GM19328 (cell line): ENCODE data around the gene CRYBG3.

ENCODE experiments used
- ATAC-seq: cut with Tn5 transposase; IDR thresholded peaks from one replicate; pipeline ENCODE4 v1.9.1; 2021; ENCODE audit warnings: mild to moderate bottlenecking, moderate library complexity; ENCODE audit not compliant: unreplicated experiment

CRYBG3 gene

DNA sequence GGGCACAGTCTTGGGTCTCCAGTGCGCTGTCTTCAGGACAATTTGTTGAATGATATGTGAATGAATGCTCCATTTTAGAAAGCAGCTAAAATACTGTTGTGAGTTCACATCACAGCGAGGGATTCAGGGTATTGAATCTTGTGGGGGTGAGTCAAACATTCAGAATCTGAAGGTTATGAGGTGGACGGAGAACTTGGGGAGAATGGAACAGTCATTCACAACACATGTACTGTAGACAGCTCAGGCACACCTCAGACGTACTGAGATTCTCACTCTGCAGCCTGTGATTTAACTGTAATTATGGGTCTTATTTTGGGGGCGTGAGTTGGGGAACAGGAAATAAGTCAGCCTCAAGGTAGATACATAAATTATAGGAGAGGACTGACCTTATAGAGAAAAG is 13.9 kb downstream of the CRYBG3 start:
- ATAC-seq, result no peak

DNA sequence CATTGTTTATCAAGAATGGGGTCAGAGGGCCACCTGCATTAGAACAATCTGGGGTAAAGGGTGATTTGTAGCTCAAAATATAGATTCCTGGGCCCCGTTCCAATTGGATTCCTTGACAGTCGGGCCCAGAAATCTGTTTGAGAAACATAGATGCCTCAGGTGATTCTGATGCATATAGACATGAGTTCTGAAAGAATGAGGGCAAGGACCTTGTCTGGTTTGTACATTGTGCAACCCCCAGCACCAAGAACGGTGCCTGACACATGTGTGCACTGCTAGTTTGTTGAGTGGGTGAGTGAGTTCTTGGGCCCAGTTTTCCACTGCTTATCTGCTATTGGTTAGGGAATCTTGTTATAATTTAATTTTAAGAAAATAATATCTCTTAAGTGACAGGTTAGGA is 16.6 kb downstream of the CRYBG3 start:
- no peak for ATAC-seq

DNA sequence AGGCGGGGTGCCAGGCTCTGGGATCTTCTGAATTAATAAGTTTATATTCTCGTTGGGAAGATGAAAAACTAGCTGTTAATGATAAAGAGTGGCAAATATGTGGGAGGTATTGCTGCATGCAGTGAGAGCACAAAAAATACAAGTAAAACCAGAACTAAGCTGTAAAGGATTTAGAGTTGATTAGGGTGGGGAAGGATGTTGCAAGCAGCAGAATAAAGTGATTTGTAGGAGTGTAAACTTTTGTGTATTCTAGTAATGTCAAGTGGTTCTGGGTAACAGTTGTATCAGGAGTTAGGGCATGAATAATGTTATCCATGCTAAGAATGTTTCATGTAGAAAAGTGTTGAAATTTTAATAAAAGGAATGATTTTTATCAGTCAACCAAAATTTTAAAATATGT is 18.1 kb downstream of the CRYBG3 start:
- ATAC-seq, result no peak

DNA sequence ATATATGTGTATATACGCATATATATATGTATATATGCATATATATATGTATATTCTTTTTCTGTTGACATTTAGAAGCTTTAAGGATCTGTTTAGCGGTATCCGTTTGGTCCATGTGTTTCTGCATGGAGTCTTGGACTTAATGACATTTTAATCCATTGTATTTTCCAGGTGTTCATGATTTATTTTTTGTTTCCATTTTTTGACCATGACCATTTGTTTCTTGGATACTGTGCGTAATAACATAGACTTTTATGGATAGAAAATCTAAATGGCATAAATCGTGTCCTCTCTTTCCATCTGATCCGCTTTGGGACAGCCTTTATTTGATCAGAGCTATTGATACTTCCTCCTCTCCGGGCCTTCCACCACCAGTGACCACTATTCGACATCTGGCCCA is 19.5 kb downstream of the CRYBG3 start:
- ATAC-seq, result no peak

DNA sequence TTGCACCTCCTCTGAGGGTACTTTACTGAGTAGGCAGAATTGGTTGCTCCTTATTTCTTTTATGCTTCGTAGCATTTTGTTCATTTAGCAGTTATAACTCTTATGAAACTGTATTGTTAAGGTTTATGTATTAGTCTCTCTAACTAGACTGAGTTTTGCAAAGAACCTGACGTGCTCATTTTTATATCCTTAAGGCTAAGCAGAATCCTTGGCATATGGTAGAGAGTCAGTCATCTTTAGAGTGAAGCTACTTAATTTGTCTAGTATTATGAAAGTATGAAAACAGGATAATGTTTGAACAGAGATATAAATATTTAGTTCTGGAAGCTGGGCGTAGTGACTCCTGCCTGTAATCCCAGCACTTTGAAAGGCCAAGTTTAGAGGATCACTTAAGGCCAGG is 20.1 kb downstream of the CRYBG3 start:
- no peak for ATAC-seq

DNA sequence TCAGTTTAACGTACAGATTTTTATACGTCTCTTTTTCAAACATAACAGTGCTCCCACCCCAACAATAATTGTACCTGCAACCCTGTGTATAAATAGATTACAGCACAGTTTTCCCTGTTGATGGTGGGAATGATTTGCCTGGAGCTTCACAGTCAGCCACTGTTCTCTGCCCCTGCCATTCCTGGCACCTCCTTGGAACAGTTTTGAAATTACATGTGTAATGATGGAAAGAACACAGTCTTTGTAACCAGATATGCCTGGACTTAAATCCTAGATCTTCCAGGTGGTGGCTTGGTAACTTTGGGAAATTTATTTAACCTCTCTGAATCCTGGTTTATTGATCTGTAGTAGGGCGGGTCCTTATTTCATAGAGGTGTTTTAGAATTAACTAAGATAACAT is 27.0 kb downstream of the CRYBG3 start:
- no peak for ATAC-seq

DNA sequence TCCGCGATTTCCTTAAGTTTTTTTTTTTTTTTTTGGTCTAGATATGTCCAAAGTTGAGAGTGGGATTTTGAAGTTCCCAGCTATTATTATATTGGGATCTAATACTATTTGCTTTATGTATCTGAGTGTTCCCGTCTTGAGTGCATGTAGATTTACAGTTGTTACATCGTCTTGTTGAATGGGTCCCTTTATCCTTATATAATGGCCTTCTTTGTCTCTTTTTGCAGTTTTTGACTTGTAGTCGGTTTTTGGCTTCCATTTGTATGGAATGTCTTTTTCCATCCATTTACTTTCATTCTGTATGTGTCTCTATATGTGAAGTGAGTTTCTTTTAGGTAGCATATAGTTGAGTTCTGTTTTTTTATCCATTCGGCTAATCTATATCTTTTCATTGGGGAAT is 35.6 kb downstream of the CRYBG3 start:
- no peak for ATAC-seq

DNA sequence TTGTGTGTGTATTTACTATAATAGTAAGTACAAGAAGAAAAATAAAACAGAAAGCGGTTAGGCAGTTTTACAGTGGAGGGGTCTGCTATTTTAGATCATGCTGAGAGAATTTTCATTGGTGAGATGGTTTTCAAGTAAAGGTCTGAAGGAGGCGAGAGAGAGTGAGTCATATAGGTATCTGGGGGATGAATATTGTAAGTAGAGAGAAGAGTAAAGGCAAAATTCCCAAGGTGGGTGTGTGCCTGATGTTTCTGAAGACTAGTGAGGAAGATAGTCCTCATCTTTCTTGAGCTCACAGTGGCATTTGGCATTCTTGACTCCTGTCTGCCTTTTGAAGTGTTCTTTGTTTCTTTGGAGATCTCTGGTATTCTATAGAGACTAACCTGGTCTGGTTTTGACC is 38.6 kb downstream of the CRYBG3 start:
- ATAC-seq, result no peak

DNA sequence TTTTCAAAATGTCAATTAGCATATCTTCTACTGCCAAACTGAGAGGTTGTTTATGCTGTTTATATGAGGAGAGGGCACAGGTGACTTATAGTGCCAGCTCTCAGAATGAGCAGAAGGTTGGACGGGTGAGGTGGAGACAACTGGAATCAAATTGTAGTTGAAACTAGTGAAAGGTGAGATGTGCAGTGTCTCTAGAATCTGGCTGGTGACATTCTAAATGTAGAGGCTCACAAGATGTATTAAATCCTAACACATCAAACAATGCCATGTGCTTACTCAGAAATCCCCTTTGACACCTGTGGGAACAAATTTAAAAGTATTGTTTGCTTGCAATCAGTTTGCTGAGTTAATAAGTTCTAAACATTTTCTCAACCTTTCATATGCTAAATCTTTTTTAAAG is 40.8 kb downstream of the CRYBG3 start:
- no peak for ATAC-seq

DNA sequence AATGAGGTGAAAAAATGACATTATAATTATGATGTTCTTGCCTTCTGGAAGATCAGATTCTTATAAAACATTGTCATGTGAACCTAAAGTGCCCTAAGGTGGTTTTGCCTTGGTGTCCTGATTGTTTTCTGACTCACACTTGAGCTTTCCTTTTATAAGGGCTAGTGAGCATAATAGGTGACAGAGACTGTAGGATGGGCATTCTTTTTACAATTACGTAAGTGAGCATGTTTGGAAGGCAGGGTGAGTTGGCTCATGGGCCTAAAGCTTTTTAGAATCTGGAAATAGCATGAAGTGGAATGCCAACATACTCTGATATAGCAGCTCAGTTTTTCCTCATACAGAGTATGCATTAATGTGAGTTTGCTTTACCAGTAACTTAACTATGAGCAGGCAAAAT is 41.2 kb downstream of the CRYBG3 start:
- no peak for ATAC-seq

DNA sequence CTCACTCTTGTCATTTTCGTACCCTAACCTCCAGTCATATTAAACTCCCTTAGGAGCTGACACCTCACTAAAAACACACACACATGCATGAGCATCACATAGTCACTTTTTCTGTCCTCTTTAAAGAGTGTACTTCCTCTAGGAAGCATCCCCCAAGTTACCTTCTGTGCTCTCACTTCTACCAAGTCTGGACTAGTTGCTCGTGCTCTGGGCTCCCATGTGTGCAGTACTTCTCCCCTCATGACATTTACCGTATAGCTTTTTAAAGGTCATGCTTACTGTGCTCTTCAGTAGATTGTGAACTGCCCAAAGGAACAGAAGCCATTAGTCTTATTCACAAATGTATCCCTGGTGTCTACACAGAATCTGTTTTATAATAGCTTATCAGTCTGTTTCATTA is 42.0 kb downstream of the CRYBG3 start:
- ATAC-seq, result no peak

DNA sequence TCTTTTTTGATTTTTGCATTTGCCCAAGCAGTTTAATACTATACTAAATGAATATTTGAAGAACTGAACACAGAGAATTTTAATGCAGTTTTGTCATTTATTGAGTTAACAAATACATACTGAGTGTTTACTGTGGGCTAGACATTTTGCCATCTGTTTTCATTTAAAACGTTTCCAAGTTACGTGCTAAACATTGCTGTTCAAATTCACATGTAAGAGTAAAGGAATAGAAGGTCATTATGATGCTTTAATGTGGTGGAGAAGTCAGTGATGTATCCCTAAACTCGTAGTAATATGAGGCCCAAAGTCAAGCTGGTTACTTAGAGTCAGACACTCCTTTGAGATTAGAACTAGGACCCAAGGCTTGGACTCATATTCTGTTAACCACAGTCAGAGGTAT is 49.4 kb downstream of the CRYBG3 start:
- no peak for ATAC-seq

DNA sequence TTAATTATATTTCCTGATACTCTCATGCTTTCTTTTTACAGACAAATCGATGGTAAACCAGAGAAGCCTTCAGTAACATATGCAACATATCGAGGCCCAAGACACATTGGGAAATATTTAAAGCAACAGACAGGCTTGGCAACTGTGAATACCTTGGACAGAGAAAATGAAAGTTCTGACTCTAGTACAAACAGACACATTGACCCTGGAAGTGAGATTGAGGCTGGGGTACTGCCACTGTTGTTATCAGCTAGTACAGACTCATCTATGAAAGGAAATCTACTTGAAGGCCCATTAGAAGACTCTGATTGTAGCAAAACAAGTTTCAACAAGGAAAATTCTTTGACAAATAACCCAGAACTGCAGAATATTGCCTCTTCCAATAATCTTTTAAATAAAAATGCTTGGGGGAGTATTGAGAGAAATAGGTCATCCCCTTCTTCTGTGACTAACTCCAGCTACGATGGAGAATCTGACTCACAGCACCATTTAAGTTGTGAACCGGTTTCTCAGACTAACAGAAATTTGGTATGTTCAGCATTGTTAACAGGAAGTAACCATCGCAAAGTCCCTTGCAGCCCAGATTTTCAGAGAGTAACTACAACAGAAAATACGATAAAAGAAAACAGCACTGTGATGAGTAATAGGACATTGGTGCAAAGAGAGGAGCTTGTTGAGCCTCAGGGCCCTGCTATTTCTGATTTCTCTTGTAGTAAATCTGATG is 50.2 kb downstream of the CRYBG3 start:
- no peak for ATAC-seq

DNA sequence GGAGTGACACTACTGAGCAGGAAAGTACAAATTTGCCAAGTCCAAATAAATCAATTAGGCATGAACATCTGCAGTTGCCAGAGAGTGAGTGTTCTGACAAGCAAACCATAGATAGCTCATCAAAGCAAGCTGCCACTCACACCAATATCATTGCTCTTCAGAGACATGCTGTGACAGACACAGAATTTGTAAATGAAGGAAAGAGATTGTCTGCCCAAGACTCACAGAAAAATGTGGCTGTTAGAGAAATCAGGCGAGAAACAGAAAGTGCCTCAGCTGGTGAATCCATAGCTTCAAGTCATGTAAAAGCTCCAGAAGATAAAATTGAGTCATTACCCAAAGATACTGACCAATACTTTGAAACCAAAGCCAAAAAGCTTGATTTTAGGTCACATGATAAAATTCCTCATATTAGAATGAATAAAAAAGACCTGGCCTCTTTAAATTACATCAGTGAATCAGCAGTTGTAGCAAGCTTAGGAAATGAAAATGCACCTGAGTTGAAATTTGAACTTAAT is 50.8 kb downstream of the CRYBG3 start:
- no peak for ATAC-seq

DNA sequence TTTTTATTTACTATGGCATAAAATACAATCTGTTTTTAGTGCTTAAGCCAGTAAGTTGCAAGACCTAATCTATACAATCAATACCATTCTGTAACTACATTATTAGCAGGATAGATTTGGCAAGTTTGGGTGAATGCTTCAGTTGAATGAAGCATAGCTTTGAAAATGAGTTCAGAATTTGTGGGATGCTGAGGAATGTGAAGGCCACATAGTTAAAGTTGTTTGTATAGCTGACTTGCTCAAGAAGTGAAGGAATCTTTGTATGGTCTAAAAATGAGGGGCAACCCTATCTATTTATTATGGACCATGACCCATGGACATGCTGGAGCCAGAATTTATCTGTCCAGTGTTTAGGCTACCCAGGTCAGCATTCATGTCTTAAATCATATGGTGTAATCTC is 58.5 kb downstream of the CRYBG3 start:
- ATAC-seq, result no peak

DNA sequence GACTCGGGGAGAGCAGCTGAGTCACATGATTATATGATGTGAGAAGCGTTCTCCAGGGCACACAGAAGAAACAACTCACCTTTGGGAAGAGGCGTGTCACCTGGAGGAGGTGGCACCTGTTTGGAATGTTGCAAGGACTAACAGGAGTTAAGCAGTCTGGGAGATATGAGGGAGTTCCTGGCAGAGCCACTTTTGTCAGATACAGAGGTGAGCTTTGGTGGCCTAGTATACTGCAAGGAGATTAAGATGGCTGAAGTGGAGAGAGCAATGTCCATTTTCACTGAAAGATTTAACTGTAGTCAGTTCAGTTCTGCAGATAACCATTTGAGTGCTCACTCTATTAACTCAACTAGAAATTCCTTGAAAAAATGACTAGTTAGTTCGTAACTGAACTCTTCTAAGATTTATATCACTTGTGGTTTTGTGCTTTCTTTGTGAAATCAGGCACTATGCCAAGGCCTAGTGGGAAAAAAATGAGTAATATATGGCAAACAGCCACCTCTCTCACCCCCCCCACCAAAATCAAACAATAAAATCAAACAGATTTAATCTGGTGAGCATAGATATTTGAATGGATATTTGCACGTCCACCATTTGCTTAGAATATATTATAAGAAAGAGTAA is 61.3 kb downstream of the CRYBG3 start:
- no peak for ATAC-seq

DNA sequence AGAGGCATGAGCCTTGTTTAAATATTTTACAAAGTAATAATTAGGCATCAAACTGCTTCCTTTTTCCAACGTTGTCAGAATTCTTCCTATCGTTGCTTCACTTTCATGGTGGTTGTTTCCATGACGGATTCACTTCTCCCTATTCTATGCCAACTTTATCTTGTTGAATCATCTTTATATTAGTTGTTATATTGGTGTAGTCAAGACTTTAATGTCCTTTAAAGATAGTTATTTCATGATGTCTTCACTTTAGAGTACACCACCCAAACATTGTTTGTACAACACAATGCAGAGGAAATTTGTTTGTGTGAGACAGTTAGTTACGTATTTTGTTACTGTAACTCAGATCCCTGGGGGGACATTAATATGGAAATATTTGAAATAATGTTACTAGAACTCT is 61.9 kb downstream of the CRYBG3 start:
- no peak for ATAC-seq

DNA sequence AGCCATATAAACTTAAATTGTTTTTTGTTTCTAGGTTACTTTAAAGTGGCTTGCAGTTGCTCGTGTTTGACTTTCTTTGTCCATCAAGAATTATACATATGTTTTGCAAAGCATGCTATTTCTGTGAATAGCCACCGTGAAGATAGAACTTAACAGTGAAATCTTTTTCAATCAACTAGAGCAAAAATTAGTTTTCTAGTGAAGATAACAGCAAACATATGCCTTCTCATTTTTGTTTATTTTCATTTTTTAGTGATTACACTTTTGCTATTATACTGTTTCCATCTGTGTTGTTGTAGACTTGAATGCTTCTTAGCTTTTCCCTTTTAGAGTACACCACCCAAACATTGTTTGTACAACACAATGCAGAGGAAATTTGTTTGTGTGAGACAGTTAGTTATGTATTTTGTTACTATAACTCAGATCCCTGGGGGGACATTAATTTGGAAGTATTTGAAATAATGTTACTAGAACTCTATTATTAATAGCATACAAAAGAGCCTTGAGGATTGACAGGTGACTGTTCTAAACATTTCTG is 62.8 kb downstream of the CRYBG3 start:
- ATAC-seq, result no peak

DNA sequence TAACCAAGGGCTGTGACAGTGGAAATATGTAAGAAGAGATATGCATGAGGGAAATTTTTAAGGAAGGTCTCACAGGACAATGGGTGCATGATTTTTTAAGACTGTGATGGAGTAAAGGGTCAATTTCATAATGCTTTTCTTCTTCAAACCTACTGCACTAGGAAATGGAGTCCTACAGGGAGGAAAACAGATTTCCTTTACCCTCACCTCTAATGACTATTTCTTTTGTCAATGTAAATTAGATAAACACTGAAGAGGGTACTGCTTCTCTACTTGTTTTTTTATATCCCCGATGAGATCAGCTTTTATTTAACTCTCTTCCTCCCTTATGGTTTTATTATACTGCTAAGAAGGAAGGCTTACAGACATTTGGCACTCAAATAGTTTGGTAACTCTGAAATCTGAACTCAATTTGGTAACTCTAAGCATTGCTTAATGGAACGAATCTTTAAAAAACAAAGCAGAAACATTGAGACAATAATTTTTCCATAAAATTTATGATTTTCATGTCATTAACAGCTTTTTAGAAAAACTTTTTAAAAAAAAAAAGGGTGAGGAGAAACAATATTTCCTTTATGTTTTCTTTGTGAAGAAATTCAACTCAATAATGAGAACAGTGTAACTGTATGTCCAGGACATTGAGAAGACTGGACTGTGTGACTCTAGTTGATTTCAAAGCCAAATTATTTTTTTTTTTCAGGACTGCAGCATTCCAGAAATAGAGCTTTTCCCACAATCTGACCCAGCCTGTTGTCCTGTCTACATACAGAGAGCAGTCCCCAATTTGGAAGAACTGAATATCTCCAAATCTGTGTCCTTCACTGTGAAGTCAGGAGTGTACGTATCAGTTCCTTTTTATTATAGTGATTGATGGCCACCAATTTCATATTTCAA is 64.4 kb downstream of the CRYBG3 start:
- ATAC-seq, result no peak

DNA sequence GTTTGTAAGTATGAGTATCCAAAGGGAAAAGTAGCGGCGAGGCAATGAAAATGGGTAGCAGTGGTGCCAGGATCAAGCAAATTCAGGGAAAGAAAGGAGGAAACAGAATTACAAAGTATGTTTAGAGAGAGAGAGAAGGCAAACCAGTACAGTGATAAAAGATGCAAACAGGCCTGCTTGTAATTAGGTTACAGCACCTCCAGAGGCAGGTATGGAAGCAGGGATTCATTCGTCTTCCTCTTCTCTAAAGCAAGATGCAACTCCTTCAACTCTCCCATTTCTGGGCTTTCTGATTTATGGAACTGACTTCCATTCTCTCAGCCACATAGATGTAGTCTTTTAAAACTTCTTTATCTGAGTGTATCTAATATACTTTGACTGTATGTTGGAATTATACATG is 68.0 kb downstream of the CRYBG3 start:
- no peak for ATAC-seq

DNA sequence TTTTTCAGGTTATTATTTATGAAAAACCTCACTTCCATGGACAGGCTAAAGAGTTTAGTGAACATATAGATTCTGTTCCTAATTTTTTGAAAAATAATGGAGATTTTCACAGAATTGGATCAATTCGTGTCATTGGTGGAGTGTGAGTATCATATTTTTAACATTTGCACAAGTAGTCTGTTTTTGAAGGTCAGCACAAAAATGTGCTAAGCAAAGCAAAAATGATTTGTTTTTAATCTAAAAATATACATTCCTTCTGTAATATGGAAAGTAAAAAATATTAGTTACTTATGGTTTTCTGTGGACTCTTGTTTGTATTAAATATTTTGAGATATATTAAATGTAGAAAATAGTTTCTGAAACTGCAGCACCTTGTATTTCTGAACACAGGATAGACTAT is 71.0 kb downstream of the CRYBG3 start:
- no peak for ATAC-seq
